HG02610 (cell line): ENCODE results near the gene STRIT1.
"Not testable (repeated sequence)": the region's sequence is repeated elsewhere in the genome, so short reads cannot be mapped to it uniquely, and the experiment has no call there.

Experiments used
- ATAC-seq: cut with Tn5 transposase; IDR thresholded peaks from one replicate; pipeline ENCODE4 v1.9.1; 2021; ENCODE audit warnings: mild to moderate bottlenecking, moderate library complexity; ENCODE audit not compliant: unreplicated experiment

STRIT1 gene

GRCh38 chr3:155271343-155271613 is 22.2 kb downstream of the STRIT1 start:
- no peak for ATAC-seq

- ATAC-seq = no peak
Observed at GRCh38 chr3:155270485-155271342, 22.8 kb downstream of the STRIT1 start.

- no peak for ATAC-seq
Observed at GRCh38 chr3:155270063-155270462, 23.4 kb downstream of the STRIT1 start.

- ATAC-seq = not testable (repeated sequence)
Observed at GRCh38 chr3:155262855-155263254, 30.6 kb downstream of the STRIT1 start.

GRCh38 chr3:155262295-155262694 is 31.2 kb downstream of the STRIT1 start:
- ATAC-seq = no peak

- ATAC-seq = no peak
Observed at GRCh38 chr3:155254445-155254844, 39.0 kb downstream of the STRIT1 start.

- ATAC-seq = no peak
Observed at GRCh38 chr3:155252535-155252934, 40.9 kb downstream of the STRIT1 start.

- no peak for ATAC-seq
Observed at GRCh38 chr3:155252021-155252420, 41.5 kb downstream of the STRIT1 start.

- ATAC-seq = no peak
Observed at GRCh38 chr3:155248531-155249187, 44.8 kb downstream of the STRIT1 start.

GRCh38 chr3:155244699-155245098 is 48.8 kb downstream of the STRIT1 start:
- ATAC-seq = no peak

GRCh38 chr3:155244216-155244615 is 49.3 kb downstream of the STRIT1 start:
- ATAC-seq = no peak

- ATAC-seq = no peak
Observed at GRCh38 chr3:155243512-155243921, 50.0 kb downstream of the STRIT1 start.

GRCh38 chr3:155242342-155242741 is 51.1 kb downstream of the STRIT1 start:
- ATAC-seq = no peak

- ATAC-seq = no peak
Observed at GRCh38 chr3:155241579-155241978, 51.9 kb downstream of the STRIT1 start.
